Eye (tissue), 1 donor: ENCODE results near the gene TUSC2.
A peak's percentile ranks its signal among the peaks of the same experiment; 100 is the strongest.

Experiments
- DNase-seq: peaks from one replicate; pipeline ENCODE4 v3.0.0-alpha.2; 2015

Gene TUSC2

DNA sequence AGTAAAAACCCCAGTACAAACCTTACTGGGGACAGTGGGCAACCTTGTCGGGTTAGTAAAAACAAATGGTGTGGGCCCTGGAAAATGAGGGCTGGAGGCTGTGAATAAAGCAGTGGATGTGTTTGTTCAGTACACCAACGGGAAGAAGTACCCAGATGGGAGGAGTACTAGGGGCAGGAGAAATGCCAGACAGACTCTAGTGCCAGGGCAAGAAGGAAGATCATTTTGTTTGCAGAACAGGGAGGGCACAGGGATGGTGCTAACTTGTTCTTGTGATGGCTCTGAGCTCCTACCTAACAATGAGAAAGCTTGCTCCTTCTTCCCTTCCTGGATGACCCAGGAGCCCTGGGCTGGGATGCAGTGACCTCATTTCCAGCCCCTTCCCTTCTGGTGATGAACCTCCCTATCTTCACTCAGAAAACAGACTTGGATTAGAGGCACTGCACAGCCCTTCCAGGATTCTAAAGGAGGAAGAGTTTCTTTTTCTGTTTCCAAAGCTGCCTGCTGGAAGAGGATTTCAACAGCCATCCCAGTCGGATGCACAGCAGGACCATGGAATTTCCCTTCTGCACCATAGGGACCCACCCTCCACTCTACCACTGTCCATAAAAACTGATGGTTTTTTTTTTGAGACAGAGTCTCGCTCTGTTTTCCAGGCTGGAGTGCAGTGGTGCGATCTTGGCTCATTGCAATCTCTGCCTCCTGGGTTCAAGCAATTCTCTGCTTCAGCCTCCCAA is 6.5 kb upstream of the TUSC2 start:
- no peak for DNase-seq

DNA sequence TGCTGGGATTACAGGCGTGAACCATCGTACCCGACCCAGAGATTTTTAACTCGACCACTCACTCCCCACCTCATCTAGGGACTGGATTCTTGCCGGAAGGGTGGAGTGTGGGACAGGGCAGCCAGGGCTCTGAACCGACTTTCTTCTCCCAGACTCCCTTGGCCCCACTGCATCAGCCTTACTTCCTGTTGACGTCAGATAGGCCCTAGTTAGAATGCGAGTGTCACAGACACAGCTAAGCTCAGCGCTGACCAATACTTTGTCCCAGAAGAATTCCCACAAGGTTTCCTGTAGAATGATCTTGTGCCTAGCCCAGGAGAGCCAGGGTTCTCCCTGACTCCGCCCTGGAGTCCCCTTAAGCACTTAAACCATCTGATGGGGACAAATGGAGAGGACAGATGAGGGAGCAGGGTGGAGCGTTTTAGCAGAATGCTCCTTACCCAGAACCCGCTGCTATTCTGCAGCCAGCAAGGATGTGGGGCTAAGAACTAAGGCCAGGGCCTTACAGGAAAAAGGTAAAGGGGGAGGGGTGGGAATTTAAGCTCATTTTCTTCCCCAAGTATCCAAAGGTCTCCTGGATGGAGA is 5.8 kb upstream of the TUSC2 start:
- no peak for DNase-seq

DNA sequence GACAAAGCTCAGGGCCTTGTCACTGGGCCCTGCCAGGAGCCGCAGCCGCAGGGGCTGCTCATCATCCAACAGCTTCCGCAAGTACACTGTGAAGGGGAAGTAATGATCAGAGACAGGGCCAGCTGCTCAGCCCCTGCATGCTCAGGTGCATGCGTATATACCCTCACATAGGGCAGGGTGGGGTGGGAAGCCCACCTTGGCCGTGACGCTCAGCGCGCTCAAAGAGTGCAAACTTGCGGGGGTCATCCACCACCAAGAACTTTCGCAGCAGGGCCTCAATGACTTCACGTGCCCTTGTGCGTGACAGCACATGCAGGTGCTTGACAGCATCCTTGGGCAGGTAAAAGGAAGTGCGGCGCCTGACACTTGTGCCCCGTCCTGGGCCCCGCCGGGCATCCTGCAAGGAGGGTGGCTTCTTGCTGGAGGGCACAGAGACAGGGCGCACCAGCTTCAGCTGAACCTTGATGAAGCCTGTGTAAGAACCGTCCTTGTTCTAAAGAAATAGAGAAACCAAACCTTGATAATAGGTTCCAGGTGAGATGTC is 3.4 kb upstream of the TUSC2 start:
- no peak for DNase-seq

DNA sequence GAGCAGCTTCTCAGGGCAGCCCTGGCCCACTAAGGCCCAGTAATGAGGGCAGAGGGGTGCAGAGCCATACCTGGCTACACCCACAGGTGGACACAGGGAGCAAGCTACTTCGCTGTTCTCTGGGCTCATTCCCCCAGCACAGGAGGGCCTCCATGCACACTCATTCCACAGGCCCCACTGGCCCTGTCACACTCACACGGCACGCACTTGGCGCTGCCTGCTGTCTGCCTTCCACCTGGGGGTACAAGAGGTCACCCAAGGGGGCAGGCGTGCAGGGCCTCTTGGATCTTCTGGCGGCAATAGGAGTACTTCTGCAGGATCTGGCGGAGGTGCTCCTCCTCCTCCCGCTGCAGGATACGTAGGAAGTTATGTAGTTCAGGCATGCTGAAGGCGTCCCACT is 2.3 kb upstream of the TUSC2 start:
- no peak for DNase-seq

DNA sequence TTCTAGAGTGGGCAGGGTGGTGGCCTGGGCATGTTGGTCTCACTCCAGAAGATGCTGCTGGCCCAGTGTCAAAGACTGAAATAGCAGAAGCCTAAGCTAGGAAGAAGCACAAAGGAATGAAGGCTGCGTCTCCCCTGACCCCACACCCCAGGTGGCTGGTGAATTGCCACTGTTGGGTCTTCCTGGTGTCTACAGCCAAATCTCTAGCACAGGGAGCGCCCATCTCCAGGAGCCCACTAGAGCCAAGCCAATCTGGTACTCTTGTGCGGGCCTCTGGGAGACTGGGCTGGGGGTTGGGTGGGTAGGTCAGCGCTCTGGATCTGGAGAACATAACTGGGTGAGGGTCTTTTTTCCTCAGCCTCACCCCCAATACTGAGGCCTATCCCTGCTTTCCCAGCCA is 894 bp downstream of the TUSC2 start:
- no peak for DNase-seq

DNA sequence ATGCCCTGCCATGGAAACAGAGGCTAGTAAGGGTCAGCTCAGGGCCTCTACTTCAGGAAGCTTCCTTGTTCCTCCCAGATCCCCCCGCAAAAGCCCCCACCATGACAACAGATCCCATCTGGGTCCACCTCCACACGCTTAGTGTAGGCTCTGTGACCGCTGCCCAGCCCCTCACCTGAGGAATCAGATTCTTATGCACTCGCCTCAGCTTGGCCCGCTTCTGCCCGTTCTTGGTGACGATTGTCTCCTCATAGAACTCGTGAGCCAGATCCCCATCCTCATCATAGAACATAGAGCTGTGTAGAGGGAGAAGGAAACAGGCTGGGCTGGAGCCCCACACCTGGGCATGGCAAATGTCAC is 1.9 kb downstream of the TUSC2 start:
- DNase-seq: no peak

DNA sequence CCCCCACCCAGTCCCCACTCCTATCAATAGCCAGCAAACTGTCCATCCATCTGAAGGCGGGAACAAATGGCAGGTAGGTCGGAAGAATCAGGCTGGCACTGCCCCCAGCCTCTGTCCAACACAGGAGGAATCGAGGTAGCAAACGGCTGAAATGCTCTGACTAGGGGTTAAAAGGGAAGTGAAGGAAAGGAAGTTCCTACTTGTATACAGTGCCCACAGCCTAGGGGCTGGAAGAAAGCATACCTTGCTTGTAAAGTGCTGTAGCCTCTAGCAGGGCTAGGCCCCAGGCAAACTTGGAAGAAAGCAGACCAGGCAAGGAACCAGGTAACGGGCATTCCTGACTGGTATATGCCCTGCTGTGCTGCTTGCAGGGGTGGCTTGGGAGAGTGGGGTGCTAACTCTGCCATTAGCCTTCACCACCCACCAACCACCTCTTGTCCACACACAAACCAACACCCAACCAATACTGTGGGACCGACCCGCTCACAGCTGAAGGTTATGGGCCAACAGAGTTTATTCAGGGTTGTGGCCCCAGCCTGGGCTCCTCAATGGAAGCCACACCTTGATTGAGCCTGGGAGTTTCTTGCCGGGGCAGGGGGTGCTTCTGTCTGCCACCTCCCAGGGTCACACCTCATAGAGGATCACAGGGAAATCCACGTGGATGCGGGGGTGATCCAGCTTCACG is 2.4 kb downstream of the TUSC2 start:
- no peak for DNase-seq

DNA sequence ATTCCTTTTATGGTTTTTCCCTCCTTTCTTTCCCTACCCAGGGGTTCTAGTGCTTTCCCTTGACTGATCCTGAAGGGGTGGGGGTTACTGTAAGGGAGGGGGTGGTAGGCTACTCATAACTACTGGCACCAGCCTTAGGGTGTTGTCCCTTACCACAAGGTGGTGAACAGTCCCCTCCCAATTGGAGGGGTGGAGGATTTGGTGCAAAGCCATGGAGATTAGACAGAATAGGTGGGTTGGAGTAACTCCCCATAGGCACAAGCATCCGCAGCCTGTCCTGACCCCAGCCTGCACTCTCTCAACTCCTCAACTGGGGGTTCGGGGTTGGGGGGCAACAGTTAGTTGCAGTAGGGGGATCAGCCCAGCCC is 2.9 kb downstream of the TUSC2 start:
- DNase-seq: no peak

DNA sequence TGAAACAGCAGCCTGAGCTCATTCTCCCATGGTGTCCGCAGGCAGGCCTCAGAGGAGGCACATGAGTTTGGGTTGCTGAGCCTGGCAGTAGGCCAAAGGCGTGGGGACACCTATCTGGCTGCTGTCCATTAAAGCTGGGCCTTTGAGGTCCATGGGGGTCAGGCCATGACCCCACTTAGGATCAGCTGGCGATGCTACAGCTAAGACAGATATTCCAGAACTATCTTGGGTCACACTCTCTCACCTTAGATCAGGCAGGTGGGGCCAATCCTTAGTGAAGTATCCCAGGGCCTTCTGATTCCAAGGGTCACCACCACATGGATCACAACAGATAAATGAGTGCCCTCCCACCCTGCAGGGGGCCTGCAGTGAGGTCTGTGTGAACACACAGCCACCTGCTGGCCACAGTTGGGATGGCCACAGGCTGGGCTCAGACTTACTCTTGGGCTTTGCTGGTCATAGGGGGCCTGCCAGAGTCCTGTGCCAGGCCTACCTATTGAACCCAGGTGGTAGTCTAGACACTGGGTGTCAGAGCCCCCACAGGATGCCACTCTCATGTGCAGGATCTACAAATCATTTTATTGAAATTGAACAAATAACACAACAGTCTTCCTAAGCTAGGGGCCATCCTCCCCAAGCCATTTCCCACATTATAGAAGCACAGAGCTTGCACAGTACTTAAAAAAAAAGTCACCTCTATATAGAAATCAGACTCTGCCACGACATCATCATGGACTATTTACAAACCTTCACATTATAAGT is 3.5 kb downstream of the TUSC2 start:
- DNase-seq: peak; percentile 86

DNA sequence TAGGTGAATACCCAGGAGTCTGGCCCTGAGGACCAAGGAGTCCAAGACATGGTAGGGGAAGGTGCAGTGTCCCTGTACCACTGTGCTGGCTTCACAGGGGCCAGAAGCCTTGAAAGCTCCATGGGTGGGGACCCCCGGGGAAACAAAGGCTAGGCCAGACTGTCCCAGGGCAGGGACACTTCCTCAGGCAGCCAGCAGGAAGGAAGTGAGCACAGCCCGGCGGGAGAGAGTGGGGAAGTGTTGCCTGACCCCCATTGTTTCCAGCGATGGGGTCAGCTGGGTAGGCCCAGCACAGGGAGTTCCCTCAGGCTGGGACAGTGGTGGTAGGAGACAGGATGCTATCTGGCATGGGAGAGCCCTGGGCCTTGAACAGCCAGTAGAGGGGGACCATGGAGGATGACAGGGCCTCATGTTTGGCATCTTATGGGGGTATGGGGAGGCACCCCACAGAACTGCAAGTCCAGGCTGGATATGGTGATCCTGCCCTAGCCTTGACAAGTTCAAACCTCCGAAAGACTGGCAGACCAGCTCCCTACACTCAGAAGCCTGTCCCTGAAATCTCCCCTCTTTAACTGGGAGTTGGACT is 4.3 kb downstream of the TUSC2 start:
- DNase-seq: no peak

DNA sequence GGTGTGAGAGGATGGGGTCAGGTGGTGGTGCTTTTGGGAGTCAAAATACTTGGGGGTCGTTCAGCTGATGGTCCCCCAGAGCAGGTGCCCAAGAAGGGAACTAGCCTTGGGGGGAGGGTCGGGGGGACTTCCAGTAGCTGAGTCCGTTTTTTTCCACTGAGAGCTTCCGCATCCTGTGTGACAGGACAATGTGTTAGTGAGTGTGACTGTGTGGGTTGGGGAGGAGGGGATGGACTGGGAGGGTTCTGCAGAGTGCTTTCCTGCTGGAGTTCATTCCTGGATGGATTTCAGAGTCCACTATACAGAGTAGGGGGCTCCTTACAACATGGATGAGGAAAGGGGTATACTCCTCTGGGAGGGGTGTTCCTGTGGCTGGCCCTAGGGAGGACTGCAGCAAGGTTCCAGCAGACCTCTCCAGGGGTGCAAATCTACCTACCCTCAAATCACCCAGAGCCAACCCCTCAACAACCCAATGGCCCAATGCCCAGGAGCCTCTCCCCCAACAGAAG is 4.9 kb downstream of the TUSC2 start:
- no peak for DNase-seq

DNA sequence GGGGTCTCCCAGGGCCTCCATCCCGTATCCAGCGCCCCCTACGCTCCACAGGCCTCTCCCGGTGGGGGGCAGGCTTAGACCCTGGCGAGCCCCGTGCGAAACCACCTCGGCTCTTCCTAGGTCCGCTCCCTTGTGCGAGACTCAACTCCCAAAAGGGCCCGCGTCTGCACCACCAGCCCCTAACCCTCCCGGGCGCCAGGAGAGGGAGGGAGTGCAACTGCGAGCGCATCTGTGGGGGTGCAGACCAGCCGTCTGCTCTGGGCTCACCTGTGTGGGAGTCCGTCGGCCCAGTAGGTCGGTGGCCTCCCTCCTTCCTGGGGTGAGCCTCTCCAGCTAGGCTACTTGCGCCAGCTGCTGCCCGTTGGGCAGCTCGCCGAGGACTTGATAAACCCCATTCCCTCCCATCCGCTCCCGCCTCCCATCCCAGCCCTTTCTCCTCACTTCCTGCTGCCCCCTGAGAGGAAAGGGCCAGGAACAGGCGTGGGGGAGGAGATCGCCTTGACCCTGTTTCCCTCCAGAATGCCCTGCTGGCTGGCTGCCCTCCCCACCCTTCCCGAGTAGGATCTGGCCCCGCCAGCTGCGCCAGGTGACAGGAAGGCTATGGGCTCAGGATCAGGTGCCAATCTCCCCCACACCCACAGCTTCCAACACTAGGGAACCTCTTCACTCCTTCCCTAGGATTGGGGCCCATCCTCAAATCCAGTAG is 5.5 kb downstream of the TUSC2 start, which contains the start of gene HYAL2:
TSS of gene HYAL2 (minus strand) at position 360 of the 706 bp plus-strand sequence. CDS start 2,256 bp downstream, outside the sequence.
- peak; percentile 32 for DNase-seq

DNA sequence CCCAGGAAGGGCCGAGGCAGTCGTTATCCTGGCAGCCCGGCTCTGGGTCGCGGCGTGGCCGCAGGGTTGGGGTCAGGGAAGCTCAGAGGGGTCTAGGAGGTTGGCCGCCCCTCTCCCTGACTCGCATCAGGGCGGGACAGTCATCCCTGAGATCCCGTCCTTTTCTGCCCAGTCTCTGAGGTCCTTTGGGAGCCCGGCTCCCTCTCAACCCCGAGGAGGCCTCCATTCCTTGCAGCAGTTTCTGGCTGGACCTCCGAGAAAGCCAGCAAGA is 6.0 kb downstream of the TUSC2 start:
- no peak for DNase-seq

DNA sequence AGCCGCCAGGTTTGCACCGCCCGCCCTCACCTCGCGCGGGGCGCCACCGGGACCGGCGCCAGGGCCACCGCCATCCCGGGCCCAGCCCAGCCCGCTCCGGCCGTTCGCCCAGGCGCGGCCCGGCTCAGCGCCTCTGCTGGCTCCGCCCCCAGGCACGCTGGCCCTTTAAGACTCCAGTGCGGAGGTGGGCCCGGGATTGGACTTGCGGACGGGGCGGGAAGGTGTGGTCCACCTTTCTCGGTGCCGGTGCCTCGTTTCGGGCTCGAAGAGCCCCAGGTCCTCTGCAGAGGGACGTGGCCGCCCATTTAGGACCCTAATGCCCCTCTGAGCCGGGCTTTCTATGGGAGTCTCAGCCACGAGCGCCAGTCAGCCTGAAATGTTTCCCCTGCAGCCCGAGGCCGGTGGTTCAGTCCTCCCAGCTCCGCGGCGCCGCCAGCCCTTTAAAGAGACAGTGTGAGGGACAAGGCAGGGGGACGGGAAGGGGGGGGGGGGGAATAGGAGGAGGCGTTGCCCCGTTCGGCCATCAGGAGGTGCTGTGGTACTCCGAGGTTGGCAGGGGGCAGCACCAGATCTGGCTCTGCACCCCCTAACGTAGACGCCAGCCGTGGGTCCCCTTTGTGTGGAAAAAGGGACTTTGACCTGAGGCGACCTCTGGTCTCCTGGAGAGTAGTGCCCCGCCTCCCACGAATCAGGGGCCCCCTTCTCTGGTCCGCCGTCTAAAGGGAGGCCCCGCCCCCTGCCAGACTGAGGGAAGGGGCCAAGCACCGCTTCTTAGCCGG is 6.5 kb downstream of the TUSC2 start:
- peak; percentile 97 for DNase-seq

DNA sequence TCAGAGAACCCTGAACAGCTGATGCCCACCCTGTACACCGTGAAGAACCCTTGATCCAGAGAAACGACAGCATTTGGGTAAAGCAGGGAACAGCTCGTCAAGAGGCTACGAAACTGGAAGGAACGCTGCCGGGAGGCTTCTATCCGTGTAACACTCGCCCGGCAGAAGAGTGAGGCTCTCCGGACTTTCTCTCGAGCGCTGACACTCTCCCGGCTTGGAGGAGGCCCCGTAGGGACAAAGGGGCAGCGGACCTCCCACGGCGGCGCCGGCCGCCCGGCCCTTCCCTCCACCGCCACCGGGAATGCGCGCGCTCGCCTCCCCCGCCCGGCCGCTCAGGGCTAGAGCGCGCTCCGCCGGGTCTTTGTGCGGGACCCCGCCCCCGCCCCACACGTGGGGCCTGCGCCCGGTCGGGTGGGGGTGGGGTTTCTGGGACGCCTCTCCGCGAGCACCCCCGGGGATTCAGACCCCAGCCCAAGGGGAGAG is 7.1 kb downstream of the TUSC2 start:
- peak; percentile 94 for DNase-seq

DNA sequence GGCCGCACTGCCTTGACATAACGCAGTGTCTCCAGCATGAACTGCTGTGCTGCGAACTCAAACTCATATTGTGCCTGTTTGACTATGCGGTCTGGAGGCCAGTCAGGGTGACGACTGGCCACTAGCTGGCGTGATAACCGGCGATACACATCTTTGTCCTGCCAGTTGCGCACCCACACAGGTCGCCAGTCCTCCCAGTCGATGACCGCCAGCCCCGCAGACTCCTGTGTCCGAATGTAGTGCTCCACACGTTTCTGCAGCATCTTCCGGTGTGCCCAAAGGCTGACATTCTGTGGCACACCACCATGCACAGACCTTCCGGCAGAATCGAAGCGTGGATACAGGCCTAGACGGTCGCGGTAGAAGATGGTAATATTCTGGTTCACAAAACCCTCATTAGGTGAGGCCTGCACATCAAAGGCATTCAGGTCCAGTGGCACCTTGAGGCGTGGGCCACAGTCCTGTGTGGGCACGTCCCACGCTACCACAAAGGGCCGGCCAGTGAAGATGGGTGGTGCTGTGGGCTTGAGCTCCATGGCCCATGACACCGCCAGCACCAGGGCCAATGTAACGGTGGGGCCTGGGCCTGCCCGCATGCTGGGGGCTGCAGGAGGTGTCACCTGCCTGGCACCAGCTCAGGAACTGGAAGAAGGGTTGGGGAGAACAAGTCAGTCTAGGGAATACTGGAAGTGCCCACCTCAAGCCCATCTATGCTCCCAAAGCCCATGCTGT is 8.0 kb downstream of the TUSC2 start:
- DNase-seq: no peak

DNA sequence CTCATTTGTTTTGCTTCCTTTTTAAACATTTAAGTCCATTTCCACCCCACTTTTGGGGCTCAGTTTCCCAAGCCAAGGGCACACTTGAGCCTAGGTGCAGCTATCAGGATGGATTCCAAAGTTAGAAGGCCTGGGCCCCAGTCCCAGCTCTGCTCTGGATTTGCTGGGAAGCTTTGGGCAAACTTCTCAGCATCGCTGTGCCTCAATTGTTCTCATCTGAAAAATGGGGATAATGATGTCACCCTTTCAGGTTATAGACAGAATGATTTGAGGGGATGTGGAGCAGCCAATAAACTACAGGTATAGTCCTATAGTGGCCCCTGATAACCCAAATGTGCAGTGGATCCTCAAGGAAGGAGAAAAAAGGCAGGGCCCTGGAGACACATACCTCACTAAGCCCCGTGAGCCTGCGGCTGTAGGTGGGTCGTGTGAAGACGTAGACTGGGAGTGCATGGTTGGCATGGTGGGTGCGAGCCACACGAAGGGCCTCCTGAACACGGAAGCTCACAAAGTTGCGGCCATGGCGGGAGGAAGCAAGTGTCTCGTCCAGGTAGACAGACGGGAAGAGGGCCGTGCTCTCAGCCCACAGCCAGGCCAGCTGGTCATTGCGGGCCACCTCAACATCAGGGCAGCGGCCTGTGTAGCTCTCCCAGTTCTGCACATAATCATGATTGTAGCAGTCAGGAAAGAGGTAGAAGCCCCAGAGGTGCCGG is 8.7 kb downstream of the TUSC2 start:
- no peak for DNase-seq

DNA sequence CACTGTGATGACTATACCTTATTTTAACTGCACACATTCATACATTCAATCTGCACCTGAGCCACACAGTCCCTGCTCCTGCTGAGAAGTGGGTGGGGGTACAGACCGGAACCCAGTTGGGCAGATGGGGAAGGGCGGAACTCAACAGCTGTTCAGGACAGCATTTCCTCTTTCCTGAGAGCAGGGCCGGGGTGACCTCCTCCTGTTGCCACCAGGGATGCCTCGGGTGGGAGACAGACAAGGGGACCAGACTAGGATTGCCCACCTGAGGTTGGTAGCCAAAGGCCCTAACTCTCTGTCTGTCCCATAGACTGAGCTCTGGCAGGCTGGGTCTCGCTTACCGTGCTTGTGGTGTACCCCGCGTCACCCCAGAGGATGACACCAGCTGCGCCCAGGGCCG is 9.4 kb downstream of the TUSC2 start:
- no peak for DNase-seq

DNA sequence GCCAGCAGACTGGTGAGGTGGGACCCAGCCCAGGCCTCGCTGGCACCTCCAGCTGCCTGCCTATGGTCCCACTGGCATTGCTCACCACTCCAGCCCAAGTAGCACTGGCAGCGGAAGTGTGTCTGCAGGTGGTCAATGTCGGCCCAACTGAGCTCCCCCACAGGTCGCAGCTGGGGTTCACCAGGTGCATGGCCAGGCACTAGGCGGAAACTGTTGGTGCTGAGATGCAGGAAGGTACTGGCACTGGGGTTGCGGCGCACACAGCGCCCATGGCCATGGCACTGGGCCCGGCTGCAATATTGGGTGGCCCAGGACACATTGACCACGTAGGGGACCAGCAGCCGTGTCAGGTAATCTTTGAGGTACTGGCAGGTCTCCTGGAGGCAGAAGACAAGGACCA is 9.9 kb downstream of the TUSC2 start:
- DNase-seq: no peak

DNA sequence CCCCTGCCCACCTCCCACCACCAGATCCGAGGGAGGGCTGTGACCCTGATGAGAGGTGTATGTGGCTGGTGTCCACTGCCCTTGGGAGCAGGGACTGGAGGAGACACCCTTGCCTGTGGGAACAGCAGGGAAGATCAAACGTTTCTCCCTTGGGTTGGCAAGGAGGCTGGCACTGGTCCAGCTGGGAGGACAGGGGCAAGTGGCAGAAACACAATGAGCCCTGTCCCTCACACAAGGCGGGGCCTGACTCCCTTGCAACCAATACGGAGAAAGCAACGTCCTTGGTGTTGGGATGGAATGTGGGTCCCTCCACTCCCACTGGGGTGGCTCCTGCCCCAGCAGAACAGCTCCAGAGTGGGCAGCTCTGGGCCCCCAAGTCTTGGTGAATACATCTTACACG is 10.7 kb downstream of the TUSC2 start:
- DNase-seq: no peak
